Measurements from ENCODE around the gene AQP6.

The AQP6 gene

DNA sequence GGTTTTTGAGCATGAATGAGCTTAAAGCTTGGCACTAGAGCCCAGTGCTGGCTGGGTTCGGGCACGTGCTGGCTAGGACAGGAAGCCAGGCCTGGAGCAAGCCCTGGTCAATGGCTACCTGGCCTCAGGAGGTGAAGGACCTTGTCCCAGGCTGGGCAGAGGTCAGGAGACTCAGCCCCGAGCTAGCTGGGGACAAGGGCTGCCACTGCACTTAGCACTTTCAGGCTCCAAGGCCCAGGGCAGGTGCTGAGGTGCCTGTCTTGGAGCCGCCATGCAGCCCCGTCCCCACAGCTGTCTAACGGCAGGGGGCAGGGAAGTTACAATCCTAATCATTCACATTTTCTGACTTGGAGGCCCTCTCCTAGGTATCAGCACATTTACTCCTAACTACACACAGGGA is 4.3 kb upstream of the AQP6 start:
- TF ChIP-seq, protein P1, sequence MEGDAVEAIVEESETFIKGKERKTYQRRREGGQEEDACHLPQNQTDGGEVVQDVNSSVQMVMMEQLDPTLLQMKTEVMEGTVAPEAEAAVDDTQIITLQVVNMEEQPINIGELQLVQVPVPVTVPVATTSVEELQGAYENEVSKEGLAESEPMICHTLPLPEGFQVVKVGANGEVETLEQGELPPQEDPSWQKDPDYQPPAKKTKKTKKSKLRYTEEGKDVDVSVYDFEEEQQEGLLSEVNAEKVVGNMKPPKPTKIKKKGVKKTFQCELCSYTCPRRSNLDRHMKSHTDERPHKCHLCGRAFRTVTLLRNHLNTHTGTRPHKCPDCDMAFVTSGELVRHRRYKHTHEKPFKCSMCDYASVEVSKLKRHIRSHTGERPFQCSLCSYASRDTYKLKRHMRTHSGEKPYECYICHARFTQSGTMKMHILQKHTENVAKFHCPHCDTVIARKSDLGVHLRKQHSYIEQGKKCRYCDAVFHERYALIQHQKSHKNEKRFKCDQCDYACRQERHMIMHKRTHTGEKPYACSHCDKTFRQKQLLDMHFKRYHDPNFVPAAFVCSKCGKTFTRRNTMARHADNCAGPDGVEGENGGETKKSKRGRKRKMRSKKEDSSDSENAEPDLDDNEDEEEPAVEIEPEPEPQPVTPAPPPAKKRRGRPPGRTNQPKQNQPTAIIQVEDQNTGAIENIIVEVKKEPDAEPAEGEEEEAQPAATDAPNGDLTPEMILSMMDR (IDR thresholded peaks at IDR 0.05; ENCODE audit: low read depth, low read length) = no peak
- H3K4me3 ChIP-seq (ENCODE audit: low read depth, low read length) = no peak overlapping the region

DNA sequence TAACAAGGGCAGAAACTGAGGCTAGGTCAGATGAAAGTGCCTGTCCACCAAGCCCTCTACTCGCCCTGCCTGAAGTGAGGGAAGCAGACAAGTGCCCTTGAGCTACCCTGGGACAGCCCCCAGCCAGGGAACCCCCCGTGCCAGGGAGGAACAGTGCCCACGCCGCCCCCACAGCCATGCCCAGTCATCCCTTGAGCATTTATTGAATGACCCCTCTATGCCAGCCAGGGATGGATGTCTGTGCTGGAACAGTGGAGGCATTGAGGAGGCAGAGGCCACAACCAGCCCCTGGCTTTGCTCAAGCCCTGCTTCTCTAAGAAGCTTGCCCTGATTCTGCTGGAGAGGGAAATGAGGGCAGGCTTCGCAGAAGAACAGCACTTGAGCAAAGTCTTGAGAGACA is 3.7 kb upstream of the AQP6 start:
- TF ChIP-seq, protein P1 (IDR thresholded peaks at IDR 0.05; ENCODE audit: low read depth, low read length) = no peak

DNA sequence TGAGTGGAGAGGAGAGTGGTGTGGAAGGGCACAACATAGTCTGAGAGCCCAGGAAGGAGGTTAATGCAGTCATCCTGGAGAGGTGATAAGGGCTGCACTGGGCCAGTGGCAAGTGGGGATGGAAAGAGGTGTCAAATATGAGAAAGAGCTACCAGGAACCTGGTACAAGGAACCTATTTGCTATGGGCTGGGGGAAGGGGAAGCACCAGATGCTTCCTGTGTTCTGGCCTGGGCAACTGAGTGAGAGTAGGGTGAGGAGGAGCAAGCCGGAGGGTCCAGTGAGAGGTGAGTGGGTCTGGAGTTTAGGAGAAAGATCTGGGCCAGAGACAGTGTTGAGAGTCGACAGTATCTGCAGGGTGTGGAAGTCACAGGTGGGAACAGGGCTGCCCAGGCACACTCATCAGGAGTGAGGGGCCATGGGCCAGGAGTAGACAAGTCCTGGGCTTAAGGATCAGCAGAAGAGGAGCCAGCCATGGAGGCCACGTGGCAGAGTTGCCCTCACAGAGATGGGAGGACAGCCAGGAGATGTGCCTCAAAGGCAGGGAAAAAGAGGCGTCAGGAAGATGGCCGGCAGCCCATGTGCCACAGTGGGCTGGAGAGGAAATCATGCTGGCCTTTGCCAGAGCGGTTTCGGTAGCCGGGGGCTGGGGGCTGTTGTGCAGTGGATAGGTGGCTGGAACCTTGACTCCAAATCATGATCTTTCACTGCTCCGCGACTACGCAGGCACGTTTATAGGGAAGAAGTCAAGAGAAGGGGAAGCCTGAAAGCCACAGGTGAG is 2.9 kb upstream of the AQP6 start:
- H3K4me3 ChIP-seq (ENCODE audit: low read depth, low read length) = no peak overlapping the region
- TF ChIP-seq, protein P1 (IDR thresholded peaks at IDR 0.05; ENCODE audit: low read depth, low read length) = no peak

More for the DNA sequence above, 3.7 kb upstream of the AQP6 start:
- H3K4me3 ChIP-seq (ENCODE audit: low read depth, low read length) = no peak overlapping the region

DNA sequence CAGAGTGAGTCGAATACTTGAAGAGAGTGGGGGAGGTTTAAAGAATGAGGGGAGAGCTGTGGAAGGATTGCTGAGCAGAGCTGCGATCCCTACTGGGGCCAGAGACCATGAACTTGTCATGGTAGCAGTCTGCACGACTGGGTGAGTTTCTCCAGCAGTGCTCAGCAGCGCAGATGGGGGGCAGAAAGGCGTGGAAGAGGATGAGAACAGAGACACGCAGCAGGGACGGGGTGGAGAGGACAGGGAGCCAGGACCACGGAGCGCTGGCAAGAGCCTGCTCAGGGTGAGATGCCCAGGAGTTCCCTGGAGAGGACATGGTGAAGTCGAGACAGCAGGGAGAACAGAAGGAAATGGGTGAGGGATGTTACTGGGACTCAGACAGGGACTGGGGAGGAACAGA is 2.1 kb upstream of the AQP6 start:
- H3K4me3 ChIP-seq (ENCODE audit: low read depth, low read length) = no peak overlapping the region
- TF ChIP-seq, protein P1 (IDR thresholded peaks at IDR 0.05; ENCODE audit: low read depth, low read length) = no peak

DNA sequence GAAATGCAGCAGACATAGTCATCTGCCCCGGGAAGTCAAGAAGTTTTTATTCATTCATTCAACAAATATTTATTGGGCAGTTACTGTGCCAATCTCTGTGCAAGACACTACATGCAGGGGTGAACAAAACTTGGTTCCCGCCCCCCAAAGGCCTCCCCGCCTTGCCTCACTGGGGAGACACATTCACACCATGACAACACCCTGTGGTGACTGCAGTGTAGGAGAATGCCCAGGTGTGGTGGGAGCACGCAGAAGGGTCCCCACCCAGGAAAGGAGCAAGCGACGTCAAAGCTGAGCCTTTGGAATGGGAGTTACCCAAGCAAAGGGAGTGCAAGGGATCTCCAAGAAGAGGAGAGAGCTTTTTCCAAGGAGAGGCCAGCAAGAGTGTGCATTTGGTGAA is 1.6 kb upstream of the AQP6 start:
- no peak overlapping the region for H3K4me3 ChIP-seq (ENCODE audit: low read depth, low read length)
- TF ChIP-seq, protein P1 (IDR thresholded peaks at IDR 0.05; ENCODE audit: low read depth, low read length) = no peak

DNA sequence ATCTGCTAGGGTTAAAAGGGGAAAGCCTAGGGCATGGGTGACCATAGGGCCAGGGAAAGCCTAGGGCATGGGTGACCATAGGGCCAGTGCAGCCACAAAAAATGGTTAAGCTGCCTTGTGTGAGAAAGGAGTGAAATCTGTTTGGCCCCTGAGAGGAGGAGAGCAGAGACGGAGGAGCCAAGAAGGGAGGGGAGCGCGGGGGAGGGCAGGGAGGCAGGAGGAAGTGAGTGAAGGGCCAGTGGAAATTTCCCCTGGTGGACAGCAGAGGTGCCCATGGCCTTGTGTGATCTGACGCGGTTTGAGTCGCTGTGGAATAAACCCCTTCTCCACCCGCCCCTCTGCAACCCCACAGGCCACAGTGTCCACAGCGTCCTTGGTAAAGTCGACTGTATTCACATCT is 618 bp upstream of the AQP6 start:
- H3K4me3 ChIP-seq (ENCODE audit: low read depth, low read length) = no peak overlapping the region
- TF ChIP-seq, protein P1 (IDR thresholded peaks at IDR 0.05; ENCODE audit: low read depth, low read length) = no peak

DNA sequence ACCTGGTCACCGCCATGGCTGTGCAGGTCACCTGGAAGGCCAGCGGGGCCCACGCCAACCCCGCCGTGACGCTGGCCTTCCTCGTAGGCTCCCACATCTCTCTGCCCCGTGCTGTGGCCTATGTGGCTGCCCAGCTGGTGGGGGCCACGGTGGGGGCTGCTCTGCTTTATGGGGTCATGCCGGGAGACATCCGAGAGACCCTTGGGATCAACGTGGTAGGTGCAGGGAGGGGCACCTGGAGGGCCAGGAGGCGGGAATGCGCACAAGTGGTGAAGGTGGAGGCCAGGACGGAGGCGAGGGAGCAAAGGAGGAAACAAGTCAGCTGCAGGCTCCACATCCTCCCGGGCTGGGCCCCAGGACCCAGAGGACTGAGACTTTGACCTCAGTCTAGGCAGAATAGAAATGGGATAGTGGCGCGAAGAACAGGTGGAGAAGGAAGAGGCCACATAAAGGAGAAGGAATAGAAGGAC is 649 bp downstream of the AQP6 start:
- TF ChIP-seq, protein P1 (IDR thresholded peaks at IDR 0.05; ENCODE audit: low read depth, low read length) = no peak
- no peak overlapping the region for H3K4me3 ChIP-seq (ENCODE audit: low read depth, low read length)
